Measurements from ENCODE around the gene USH1G. TPM values are rescaled to one million over a fixed set of nuclear protein-coding genes. Genes with fewer than 3 reads are reported as not detected.
"Not testable (repeated sequence)": the region's sequence is repeated elsewhere in the genome, so short reads cannot be mapped to it uniquely, and the experiment has no call there.

Gene USH1G
- total RNA-seq (2014; rRNA removed; shearing (Covaris generic)) = not detected in 2 replicates

GRCh38 chr17:74922694-74923537 lies at the start of gene USH1G:
Gene USH1G, minus strand, starts transcription at chr17:74923255. Its CDS starts 182 bp downstream, at chr17:74923073.
- H3K4me1 ChIP-seq (replicated peaks) = peaks cover 22% of the 10 kb centered on the region
- DNase-seq (ENCODE audit: low read depth in 1 of 2, low spot score in 2 of 2) = no peak
- H3K27ac ChIP-seq = no peak within 1 kb of the TSS
- no peaks in the 10 kb centered on the region for H3K36me3 ChIP-seq
- no peak within 1 kb of the TSS for H3K4me3 ChIP-seq
- peaks cover 98% of the 10 kb centered on the region for H3K27me3 ChIP-seq (replicated peaks)
- peaks cover 3% of the 10 kb centered on the region; the same call in 1 of the 2 replicates for H3K9me3 ChIP-seq (replicated peaks)

- no peaks in the 10 kb centered on the region for H3K36me3 ChIP-seq
- H3K27me3 ChIP-seq (replicated peaks) = peaks cover 58% of the 10 kb centered on the region
- peaks cover 3% of the 10 kb centered on the region; the same call in 1 of the 2 replicates for H3K9me3 ChIP-seq (replicated peaks)
- no peak within 1 kb of the TSS for H3K27ac ChIP-seq
- peak in 1 of 2 experiments; percentile 53 for DNase-seq (ENCODE audit: low read depth in 1 of 2, low spot score in 2 of 2)
- H3K4me1 ChIP-seq (replicated peaks) = peaks cover 8% of the 10 kb centered on the region
- H3K4me3 ChIP-seq = 0 out of 2 replicates have a peak within 1 kb of the TSS, but pooled peaks have one; percentile 10
Measured at GRCh38 chr17:74972107-74972972, 49.3 kb upstream of the USH1G start, which contains the start of gene HID1. Gene HID1, minus strand, starts transcription at chr17:74972759. Its CDS starts 103 bp downstream, at chr17:74972656.

- H3K36me3 ChIP-seq = no peaks in the 10 kb centered on the region
- H3K27ac ChIP-seq = no peak overlapping the region
- DNase-seq (ENCODE audit: low read depth in 1 of 2, low spot score in 2 of 2) = no peak
- H3K4me1 ChIP-seq (replicated peaks) = peaks cover 8% of the 10 kb centered on the region
- peaks cover 58% of the 10 kb centered on the region for H3K27me3 ChIP-seq (replicated peaks)
- H3K9me3 ChIP-seq (replicated peaks) = peaks cover 3% of the 10 kb centered on the region; the same call in 1 of the 2 replicates
- H3K4me3 ChIP-seq = no peak overlapping the region
Measured at GRCh38 chr17:74971842-74972106, 48.7 kb upstream of the USH1G start.

GRCh38 chr17:74971069-74971841 lies 48.2 kb upstream of the USH1G start:
- Histone ChIP-seq H3K9me3 (replicated peaks) (peaks cover 3% of the 10 kb centered on the region; the same call in 1 of the 2 replicates), H3K27me3 (replicated peaks) (peaks cover 57% of the 10 kb centered on the region), H3K36me3 (no peaks in the 10 kb centered on the region), H3K4me3 (no peak overlapping the region), H3K27ac (no peak overlapping the region), H3K4me1 (replicated peaks) (peaks cover 8% of the 10 kb centered on the region)
- no peak for DNase-seq (ENCODE audit: low read depth in 1 of 2, low spot score in 2 of 2)

- no peaks in the 10 kb centered on the region for H3K36me3 ChIP-seq
- peaks cover 54% of the 10 kb centered on the region for H3K27me3 ChIP-seq (replicated peaks)
- DNase-seq (ENCODE audit: low read depth in 1 of 2, low spot score in 2 of 2) = no peak
- H3K4me1 ChIP-seq (replicated peaks) = peaks cover 8% of the 10 kb centered on the region
- peaks cover 3% of the 10 kb centered on the region; the same call in 1 of the 2 replicates for H3K9me3 ChIP-seq (replicated peaks)
- H3K27ac ChIP-seq = no peak overlapping the region
- H3K4me3 ChIP-seq = no peak overlapping the region
Measured at GRCh38 chr17:74970395-74970794, 47.3 kb upstream of the USH1G start.

- H3K27ac ChIP-seq; H3K36me3 ChIP-seq; DNase-seq (ENCODE audit: low read depth in 1 of 2, low spot score in 2 of 2); H3K4me3 ChIP-seq; H3K4me1 ChIP-seq (replicated peaks); H3K9me3 ChIP-seq (replicated peaks): not testable (repeated sequence)
- H3K27me3 ChIP-seq (replicated peaks) = peaks cover 45% of the 10 kb centered on the region
Measured at GRCh38 chr17:74969501-74969900, 46.4 kb upstream of the USH1G start.

GRCh38 chr17:74968361-74968780 lies 45.3 kb upstream of the USH1G start:
- no peaks in the 10 kb centered on the region for H3K36me3 ChIP-seq
- DNase-seq (ENCODE audit: low read depth in 1 of 2, low spot score in 2 of 2) = no peak
- H3K27ac ChIP-seq = no peak overlapping the region
- peaks cover 8% of the 10 kb centered on the region for H3K4me1 ChIP-seq (replicated peaks)
- H3K9me3 ChIP-seq (replicated peaks) = peaks cover 3% of the 10 kb centered on the region; the same call in 1 of the 2 replicates
- no peak overlapping the region for H3K4me3 ChIP-seq
- H3K27me3 ChIP-seq (replicated peaks) = peaks cover 33% of the 10 kb centered on the region

- H3K4me1 ChIP-seq (replicated peaks) = no peaks in the 10 kb centered on the region
- no peak for DNase-seq (ENCODE audit: low read depth in 1 of 2, low spot score in 2 of 2)
- H3K36me3 ChIP-seq = no peaks in the 10 kb centered on the region
- H3K9me3 ChIP-seq (replicated peaks) = no peaks in the 10 kb centered on the region
- H3K27me3 ChIP-seq (replicated peaks) = peaks cover under 1% of the 10 kb centered on the region; the same call in 1 of the 2 replicates
- no peak overlapping the region for H3K27ac ChIP-seq
- no peak overlapping the region for H3K4me3 ChIP-seq
Measured at GRCh38 chr17:74964988-74965622, 42.0 kb upstream of the USH1G start.

GRCh38 chr17:74964246-74964761 lies 41.2 kb upstream of the USH1G start:
- H3K9me3 ChIP-seq (replicated peaks) = no peaks in the 10 kb centered on the region
- no peak overlapping the region for H3K27ac ChIP-seq
- no peak overlapping the region for H3K4me3 ChIP-seq
- H3K4me1 ChIP-seq (replicated peaks) = no peaks in the 10 kb centered on the region
- H3K27me3 ChIP-seq (replicated peaks) = no peaks in the 10 kb centered on the region; the same call in 1 of the 2 replicates
- no peaks in the 10 kb centered on the region for H3K36me3 ChIP-seq
- no peak for DNase-seq (ENCODE audit: low read depth in 1 of 2, low spot score in 2 of 2)

- Histone ChIP-seq H3K27ac (no peak overlapping the region), H3K4me1 (replicated peaks) (no peaks in the 10 kb centered on the region), H3K36me3 (no peaks in the 10 kb centered on the region), H3K9me3 (replicated peaks) (no peaks in the 10 kb centered on the region), H3K4me3 (no peak overlapping the region), H3K27me3 (replicated peaks) (no peaks in the 10 kb centered on the region; the same call in 1 of the 2 replicates)
- DNase-seq (ENCODE audit: low read depth in 1 of 2, low spot score in 2 of 2) = peak in 1 of 2 experiments; percentile 50
Measured at GRCh38 chr17:74963656-74964055, 40.6 kb upstream of the USH1G start.

- Histone ChIP-seq H3K4me3 (no peak overlapping the region), H3K4me1 (replicated peaks) (no peaks in the 10 kb centered on the region), H3K27ac (no peak overlapping the region), H3K9me3 (replicated peaks) (no peaks in the 10 kb centered on the region), H3K27me3 (replicated peaks) (peaks cover under 1% of the 10 kb centered on the region; the same call in 1 of the 2 replicates), H3K36me3 (no peaks in the 10 kb centered on the region)
- DNase-seq (ENCODE audit: low read depth in 1 of 2, low spot score in 2 of 2) = peak in 1 of 2 experiments; percentile 47
Measured at GRCh38 chr17:74962622-74963394, 39.8 kb upstream of the USH1G start.
